Measurements from ENCODE around the gene ZMIZ1. TPM values are rescaled to one million over a fixed set of nuclear protein-coding genes. Genes with fewer than 3 reads are reported as not detected.

The ZMIZ1 gene
- total and polyA plus RNA-seq, 8 donors, result 63.1 to 87.2 (median 76.8) TPM

- no peaks in the 10 kb centered on the region for H3K9me3 ChIP-seq
- peaks cover 4 to 26% of the 10 kb centered on the region in 2 donors for H3K4me1 ChIP-seq
- ATAC-seq (peak; percentile 48), DNase-seq (peak in 1 of 4 donors; percentile 36)
- H3K27me3 ChIP-seq, result no peaks in the 10 kb centered on the region
- intact Hi-C loops (cut with DNase I), result no loop called here
- TF ChIP-seq CTCF (IDR thresholded peaks at IDR 0.05), result no peak
- no peak overlapping the region for H3K4me3 ChIP-seq
- no peaks in the 10 kb centered on the region for H3K36me3 ChIP-seq
- no peak overlapping the region for H3K27ac ChIP-seq
Measured at GRCh38 chr10:79054203-79055099, 14.3 kb upstream of the ZMIZ1 start.

- Histone ChIP-seq H3K9me3 (no peaks in the 10 kb centered on the region), H3K36me3 (no peaks in the 10 kb centered on the region), H3K4me3 (no peak overlapping the region), H3K27me3 (no peaks in the 10 kb centered on the region), H3K4me1 (peaks cover 4 to 22% of the 10 kb centered on the region in 2 donors), H3K27ac (no peak overlapping the region)
- intact Hi-C loops (cut with DNase I), result no loop called here
- DNase-seq, result peak in 1 of 4 donors; percentile 8
- no peak for ATAC-seq
- no peak for TF ChIP-seq CTCF (IDR thresholded peaks at IDR 0.05)
Measured at GRCh38 chr10:79055100-79055782, 13.5 kb upstream of the ZMIZ1 start.

- peak in 1 of 4 donors; percentile 15 for DNase-seq
- no peak for TF ChIP-seq CTCF (IDR thresholded peaks at IDR 0.05)
- Histone ChIP-seq H3K36me3 (no peaks in the 10 kb centered on the region), H3K9me3 (no peaks in the 10 kb centered on the region), H3K4me1 (peaks cover 2 to 15% of the 10 kb centered on the region in 2 donors), H3K27me3 (no peaks in the 10 kb centered on the region), H3K4me3 (no peak overlapping the region), H3K27ac (no peak overlapping the region)
- ATAC-seq, result no peak
- intact Hi-C loops (cut with DNase I), result no loop called here
Measured at GRCh38 chr10:79055892-79056291, 12.9 kb upstream of the ZMIZ1 start.

- H3K36me3 ChIP-seq, result no peaks in the 10 kb centered on the region
- H3K9me3 ChIP-seq, result no peaks in the 10 kb centered on the region
- H3K4me3 ChIP-seq, result no peak overlapping the region
- no peaks in the 10 kb centered on the region for H3K27me3 ChIP-seq
- no peak overlapping the region for H3K27ac ChIP-seq
- ATAC-seq, result no peak
- intact Hi-C loops (cut with DNase I), result no loop called here
- TF ChIP-seq CTCF (IDR thresholded peaks at IDR 0.05), result no peak
- DNase-seq, result peak in 1 of 4 donors; percentile 25
- H3K4me1 ChIP-seq, result peaks cover 0 to 15% of the 10 kb centered on the region in 2 donors
Measured at GRCh38 chr10:79056361-79056735, 12.4 kb upstream of the ZMIZ1 start.

GRCh38 chr10:79056736-79057391 is 11.9 kb upstream of the ZMIZ1 start:
- Histone ChIP-seq H3K27me3 (no peaks in the 10 kb centered on the region), H3K36me3 (no peaks in the 10 kb centered on the region), H3K4me3 (no peak overlapping the region), H3K27ac (no peak overlapping the region), H3K9me3 (no peaks in the 10 kb centered on the region), H3K4me1 (peaks cover 0 to 13% of the 10 kb centered on the region in 2 donors)
- DNase-seq, result peak in 2 of 4 donors; percentile 11 to 43
- intact Hi-C loops (cut with DNase I), result no loop called here
- no peak for TF ChIP-seq CTCF (IDR thresholded peaks at IDR 0.05)
- no peak for ATAC-seq

All from left lung (tissue), 10 donors.